ENCODE measurements around the gene GP1BB. TPM values are rescaled to one million over a fixed set of nuclear protein-coding genes. Genes with fewer than 3 reads are reported as not detected.

Gene GP1BB
- total RNA-seq, 5 donors from 2014 or later (not counting 1 experiment from before 2014, with no cell fraction given), result 0.19 to 2.1 (median 0.36) TPM

GRCh38 chr22:19755722-19756287 lies 32.5 kb downstream of the GP1BB start:
- Histone ChIP-seq H3K27me3 (replicated peaks in 1 of 2; ENCODE audit: control insufficient read depth in 2 of 2, extremely low read depth in 1 of 2, insufficient read depth in 2 of 2, low read length in 1 of 2) (peaks cover 13 to 87% of the 10 kb centered on the region in 2 experiments), H3K36me3 (ENCODE audit: control insufficient read depth in 2 of 2, extremely low read depth in 1 of 2, insufficient read depth in 1 of 2, low read length in 1 of 2) (no peaks in the 10 kb centered on the region), H3K9me3 (no peaks in the 10 kb centered on the region), H3K4me3 (ENCODE audit: control insufficient read depth in 1 of 2, extremely low read depth in 1 of 2, low read length in 1 of 2) (peak overlapping the region in 1 of 2 donors; percentile 49), H3K27ac (ENCODE audit: low read length) (no peak overlapping the region), H3K4me1 (ENCODE audit: control insufficient read depth in 1 of 2, extremely low read depth in 1 of 2, insufficient read depth in 2 of 2, low read length in 2 of 2) (peaks cover 5 to 38% of the 10 kb centered on the region in 2 experiments)
- H3K4me1 Mint-ChIP-seq, result peaks cover 28 to 35% (median 32%) of the 10 kb centered on the region in 3 donors
- no peak overlapping the region for H3K27ac Mint-ChIP-seq
- POLR2A ChIA-PET, result no interaction called here
- H3K4me3 Mint-ChIP-seq, result peak overlapping the region; percentile 39 to 80 (median 57)
- no peak for ATAC-seq (replicated peaks in 1 of 4)
- no peak for DNase-seq
- H3K9me3 Mint-ChIP-seq, result no peaks in the 10 kb centered on the region
- WGBS (ENCODE audit: insufficient coverage), result 4% methylated on average over 22 of the region's 26 CpGs
- peaks cover 39 to 58% of the 10 kb centered on the region in 2 donors for H3K27me3 Mint-ChIP-seq
- H3K36me3 Mint-ChIP-seq, result no peaks in the 10 kb centered on the region
- CTCF ChIA-PET, result interaction anchor here in 1 of 2 donors (1.2 kb wide), 1 partner anchor 154 kb away, joined by 11 read pairs; no protein-coding TSS in a partner anchor

- no peak overlapping the region for H3K27ac Mint-ChIP-seq
- H3K9me3 Mint-ChIP-seq, result no peaks in the 10 kb centered on the region
- 4% methylated on average over 74 of the region's 76 CpGs for WGBS (ENCODE audit: insufficient coverage)
- ChIA-PET CTCF (interaction anchor here in 1 of 2 donors (1.2 kb wide), 1 partner anchor 154 kb away, joined by 11 read pairs; no protein-coding TSS in a partner anchor), POLR2A (no interaction called here)
- no peaks in the 10 kb centered on the region for H3K9me3 ChIP-seq
- H3K4me1 Mint-ChIP-seq, result peaks cover 28 to 35% (median 33%) of the 10 kb centered on the region in 3 donors
- DNase-seq, result peak; percentile 30 to 80 (median 59)
- H3K36me3 Mint-ChIP-seq, result no peaks in the 10 kb centered on the region
- peaks cover 5 to 38% of the 10 kb centered on the region in 2 experiments for H3K4me1 ChIP-seq (ENCODE audit: control insufficient read depth in 1 of 2, extremely low read depth in 1 of 2, insufficient read depth in 2 of 2, low read length in 2 of 2)
- H3K4me3 ChIP-seq (ENCODE audit: control insufficient read depth in 1 of 2, extremely low read depth in 1 of 2, low read length in 1 of 2), result peak overlapping the region; percentile 33 to 49
- H3K36me3 ChIP-seq (ENCODE audit: control insufficient read depth in 2 of 2, extremely low read depth in 1 of 2, insufficient read depth in 1 of 2, low read length in 1 of 2), result no peaks in the 10 kb centered on the region
- no peak overlapping the region for H3K27ac ChIP-seq (ENCODE audit: low read length)
- peak; percentile 80 to 87 (median 83) for ATAC-seq (replicated peaks in 1 of 4)
- H3K4me3 Mint-ChIP-seq, result peak overlapping the region; percentile 49 to 80 (median 66)
- peaks cover 40 to 57% of the 10 kb centered on the region in 2 donors for H3K27me3 Mint-ChIP-seq
- H3K27me3 ChIP-seq (replicated peaks in 1 of 2; ENCODE audit: control insufficient read depth in 2 of 2, extremely low read depth in 1 of 2, insufficient read depth in 2 of 2, low read length in 1 of 2), result peaks cover 13 to 81% of the 10 kb centered on the region in 2 experiments
Measured at GRCh38 chr22:19756288-19757128, 33.2 kb downstream of the GP1BB start.

- no peak overlapping the region for H3K27ac ChIP-seq (ENCODE audit: low read length)
- H3K36me3 ChIP-seq (ENCODE audit: control insufficient read depth in 2 of 2, extremely low read depth in 1 of 2, insufficient read depth in 1 of 2, low read length in 1 of 2), result no peaks in the 10 kb centered on the region
- H3K27me3 ChIP-seq (replicated peaks in 1 of 2; ENCODE audit: control insufficient read depth in 2 of 2, extremely low read depth in 1 of 2, insufficient read depth in 2 of 2, low read length in 1 of 2), result peaks cover 17 to 81% of the 10 kb centered on the region in 2 experiments
- H3K27ac Mint-ChIP-seq, result no peak overlapping the region
- WGBS (ENCODE audit: insufficient coverage), result 19% methylated on average over 7 of the region's 16 CpGs
- H3K27me3 Mint-ChIP-seq, result peaks cover 45 to 63% of the 10 kb centered on the region in 2 donors
- POLR2A ChIA-PET, result no interaction called here
- CTCF ChIA-PET, result interaction anchor here in 1 of 2 donors (1.2 kb wide), 1 partner anchor 153 kb away, joined by 11 read pairs; no protein-coding TSS in a partner anchor
- ATAC-seq (replicated peaks in 1 of 4), result no peak
- H3K9me3 Mint-ChIP-seq, result no peaks in the 10 kb centered on the region
- H3K9me3 ChIP-seq, result no peaks in the 10 kb centered on the region
- peak overlapping the region; percentile 66 to 80 (median 69) for H3K4me3 Mint-ChIP-seq
- peaks cover 31 to 38% (median 35%) of the 10 kb centered on the region in 3 donors for H3K4me1 Mint-ChIP-seq
- no peaks in the 10 kb centered on the region for H3K36me3 Mint-ChIP-seq
- no peak for DNase-seq
- peak overlapping the region; percentile 3 to 17 for H3K4me3 ChIP-seq (ENCODE audit: control insufficient read depth in 1 of 2, extremely low read depth in 1 of 2, low read length in 1 of 2)
- peaks cover 5 to 40% of the 10 kb centered on the region in 2 experiments for H3K4me1 ChIP-seq (ENCODE audit: control insufficient read depth in 1 of 2, extremely low read depth in 1 of 2, insufficient read depth in 2 of 2, low read length in 2 of 2)
Measured at GRCh38 chr22:19757140-19757984, 34.0 kb downstream of the GP1BB start.

- DNase-seq (no peak), ATAC-seq (replicated peaks in 1 of 4) (no peak)
- ChIA-PET CTCF (no interaction called here), POLR2A (no interaction called here)
- Histone ChIP-seq H3K4me3 (ENCODE audit: control insufficient read depth in 1 of 2, extremely low read depth in 1 of 2, low read length in 1 of 2) (no peak overlapping the region), H3K36me3 (ENCODE audit: control insufficient read depth in 2 of 2, extremely low read depth in 1 of 2, insufficient read depth in 1 of 2, low read length in 1 of 2) (no peaks in the 10 kb centered on the region), H3K27ac (ENCODE audit: low read length) (no peak overlapping the region), H3K4me1 (ENCODE audit: control insufficient read depth in 1 of 2, extremely low read depth in 1 of 2, insufficient read depth in 2 of 2, low read length in 2 of 2) (peaks cover 5 to 40% of the 10 kb centered on the region in 2 experiments), H3K27me3 (replicated peaks in 1 of 2; ENCODE audit: control insufficient read depth in 2 of 2, extremely low read depth in 1 of 2, insufficient read depth in 2 of 2, low read length in 1 of 2) (peaks cover 14 to 82% of the 10 kb centered on the region in 2 experiments), H3K9me3 (no peaks in the 10 kb centered on the region)
- H3K9me3 Mint-ChIP-seq, result no peaks in the 10 kb centered on the region
- H3K4me3 Mint-ChIP-seq, result peak overlapping the region in 2 of 3 donors; percentile 69 to 80
- WGBS (ENCODE audit: insufficient coverage), result 58% methylated on average over 43 of the region's 43 CpGs
- peaks cover 31 to 40% (median 35%) of the 10 kb centered on the region in 3 donors for H3K4me1 Mint-ChIP-seq
- H3K27me3 Mint-ChIP-seq, result peaks cover 44 to 62% of the 10 kb centered on the region in 2 donors
- H3K36me3 Mint-ChIP-seq, result no peaks in the 10 kb centered on the region
- H3K27ac Mint-ChIP-seq, result no peak overlapping the region
Measured at GRCh38 chr22:19757985-19758895, 34.9 kb downstream of the GP1BB start.

- ChIA-PET POLR2A (no interaction called here), CTCF (no interaction called here)
- Histone ChIP-seq H3K4me3 (ENCODE audit: control insufficient read depth in 1 of 2, extremely low read depth in 1 of 2, low read length in 1 of 2) (no peak overlapping the region), H3K27me3 (replicated peaks in 1 of 2; ENCODE audit: control insufficient read depth in 2 of 2, extremely low read depth in 1 of 2, insufficient read depth in 2 of 2, low read length in 1 of 2) (peaks cover 13 to 82% of the 10 kb centered on the region in 2 experiments), H3K4me1 (ENCODE audit: control insufficient read depth in 1 of 2, extremely low read depth in 1 of 2, insufficient read depth in 2 of 2, low read length in 2 of 2) (peaks cover 5 to 40% of the 10 kb centered on the region in 2 experiments), H3K27ac (ENCODE audit: low read length) (no peak overlapping the region), H3K36me3 (ENCODE audit: control insufficient read depth in 2 of 2, extremely low read depth in 1 of 2, insufficient read depth in 1 of 2, low read length in 1 of 2) (no peaks in the 10 kb centered on the region), H3K9me3 (no peaks in the 10 kb centered on the region)
- 19% methylated on average over 20 of the region's 21 CpGs for WGBS (ENCODE audit: insufficient coverage)
- no peak for DNase-seq
- no peak overlapping the region for H3K27ac Mint-ChIP-seq
- H3K36me3 Mint-ChIP-seq, result no peaks in the 10 kb centered on the region
- no peaks in the 10 kb centered on the region for H3K9me3 Mint-ChIP-seq
- peak overlapping the region in 2 of 3 donors; percentile 31 to 82 for H3K4me3 Mint-ChIP-seq
- H3K4me1 Mint-ChIP-seq, result peaks cover 31 to 40% (median 35%) of the 10 kb centered on the region in 3 donors
- H3K27me3 Mint-ChIP-seq, result peaks cover 43 to 63% of the 10 kb centered on the region in 2 donors
- ATAC-seq (replicated peaks in 1 of 4), result no peak
Measured at GRCh38 chr22:19758896-19759426, 35.6 kb downstream of the GP1BB start.
